Occipital lobe (tissue), 2 donors: ENCODE measurements around the gene SLX9. TPM values are rescaled to one million over a fixed set of nuclear protein-coding genes. Genes with fewer than 3 reads are reported as not detected.
A peak's percentile ranks its signal among the peaks of the same experiment; 100 is the strongest.

Source experiments
- DNase-seq: peaks from one replicate; lab custom pipeline; 2025; lab: John Stamatoyannopoulos, UW
- total RNA-seq: library from RNA; depleted of rRNA; stranded (reverse); fragments of >200 nt; gene quantifications from one replicate; pipeline ENCODE4 v1.2.3, GENCODE V29; 2014

SLX9 gene, protein sequence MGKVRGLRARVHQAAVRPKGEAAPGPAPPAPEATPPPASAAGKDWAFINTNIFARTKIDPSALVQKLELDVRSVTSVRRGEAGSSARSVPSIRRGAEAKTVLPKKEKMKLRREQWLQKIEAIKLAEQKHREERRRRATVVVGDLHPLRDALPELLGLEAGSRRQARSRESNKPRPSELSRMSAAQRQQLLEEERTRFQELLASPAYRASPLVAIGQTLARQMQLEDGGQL
- total RNA-seq = 6.1 TPM

DNA sequence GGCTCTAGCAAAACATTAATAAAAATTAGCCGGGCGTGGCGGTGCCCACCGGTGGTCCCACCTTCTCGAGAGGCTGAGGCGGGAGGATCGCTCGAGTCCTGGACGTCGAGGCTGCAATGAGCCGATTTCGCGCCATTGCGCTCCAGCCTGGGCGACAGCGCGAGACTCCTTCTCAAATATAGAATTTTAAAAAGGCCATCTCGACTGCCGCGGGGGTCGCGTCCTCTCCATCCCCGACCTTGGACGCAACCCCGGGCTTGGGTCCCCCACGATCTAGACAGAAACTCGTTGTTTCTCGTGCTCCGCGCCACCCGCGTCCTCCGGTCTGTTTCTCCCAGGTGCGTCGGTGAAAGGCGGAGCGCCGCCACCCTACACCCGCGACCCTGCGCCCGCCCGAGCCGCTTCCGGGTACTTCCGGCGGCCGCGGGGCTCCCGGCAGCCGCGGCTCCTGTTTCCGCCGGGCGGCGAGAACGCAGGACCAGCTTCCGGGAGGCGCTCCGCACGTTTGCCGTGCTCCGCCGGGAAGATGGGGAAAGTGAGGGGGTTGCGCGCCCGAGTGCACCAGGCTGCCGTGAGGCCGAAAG, at the start of gene SLX9:
TSS of gene SLX9 (plus strand) at position 498 of the 584 bp plus-strand sequence. CDS start at position 527, 29 bp downstream.
- DNase-seq = peak; percentile 53

DNA sequence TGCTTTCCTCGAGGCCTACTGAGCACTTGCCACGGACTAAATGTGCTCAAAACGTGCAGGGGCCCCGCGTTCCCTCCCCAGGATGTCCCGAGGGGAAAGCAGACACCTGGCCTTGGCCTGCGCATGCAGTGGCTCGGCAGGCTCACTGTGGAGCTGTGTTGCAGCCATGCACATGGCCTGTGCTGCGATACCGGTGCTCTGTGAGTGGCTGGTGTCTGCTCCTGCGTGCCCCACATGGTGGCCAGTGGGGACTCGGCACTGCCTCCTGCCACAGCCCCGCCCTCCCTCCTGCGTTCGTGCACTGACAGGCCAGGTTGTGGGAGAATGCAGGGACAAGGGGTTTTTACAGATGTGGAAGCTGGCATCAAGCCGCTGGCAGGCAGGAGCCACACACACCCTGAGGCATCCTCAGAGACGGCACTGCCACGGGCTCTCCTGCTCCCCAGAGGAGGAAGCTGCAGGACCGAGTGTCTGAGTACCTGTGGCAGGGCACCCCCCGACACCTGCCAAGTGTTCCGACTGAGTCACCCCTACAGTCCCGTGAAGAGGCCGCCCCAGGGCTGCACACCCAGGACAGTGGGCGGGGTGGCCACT, 49.4 kb upstream of the SLX9 start:
- DNase-seq = no peak

DNA sequence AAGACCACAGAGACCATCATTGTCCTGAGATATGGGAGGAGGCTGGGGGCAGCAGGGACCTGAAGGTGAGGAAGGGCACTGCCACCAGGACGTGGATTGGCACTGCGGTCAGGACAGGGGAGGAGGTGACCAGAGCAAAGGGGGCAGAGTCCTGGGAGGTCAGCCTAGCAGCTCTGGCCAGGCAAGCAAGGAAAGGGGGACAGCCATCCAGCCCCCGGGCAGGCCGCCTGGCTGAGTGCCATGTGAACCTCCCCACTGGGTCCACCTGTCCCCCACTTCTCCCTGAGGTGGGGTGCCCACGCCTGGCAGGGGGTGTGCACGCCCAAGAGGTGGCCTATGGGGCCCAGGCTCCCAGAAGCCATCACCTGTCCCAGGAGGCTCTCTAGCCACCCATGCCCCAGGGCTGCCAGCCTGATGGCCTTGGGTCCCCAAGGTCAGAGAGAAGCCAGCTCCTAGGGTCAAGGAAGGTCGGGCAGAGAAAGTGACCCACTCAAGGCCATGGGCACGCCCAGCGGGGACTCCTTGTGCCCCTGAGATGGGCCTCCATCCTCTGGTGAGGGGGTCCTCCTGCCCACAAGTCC, 48.8 kb upstream of the SLX9 start:
- no peak for DNase-seq

DNA sequence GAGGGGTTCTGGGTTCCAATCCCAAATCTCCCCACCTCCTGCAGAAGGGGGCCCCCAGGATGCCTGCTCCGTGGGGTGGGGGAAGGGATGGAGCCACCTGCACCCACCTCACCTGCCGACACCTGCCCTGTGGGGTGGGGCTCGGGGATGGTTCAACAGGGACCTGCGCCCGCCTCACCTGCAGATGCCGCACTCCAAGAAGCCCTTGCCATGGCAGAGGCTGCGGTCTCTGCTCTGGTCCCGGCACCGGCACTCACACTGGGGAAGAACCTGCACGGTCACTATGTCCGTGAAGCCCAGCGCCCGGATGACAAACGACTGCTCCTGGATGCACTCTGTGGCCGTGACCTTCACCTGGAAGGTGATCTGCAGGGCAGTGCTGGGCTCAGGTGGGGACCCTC, 48.2 kb upstream of the SLX9 start:
- no peak for DNase-seq

DNA sequence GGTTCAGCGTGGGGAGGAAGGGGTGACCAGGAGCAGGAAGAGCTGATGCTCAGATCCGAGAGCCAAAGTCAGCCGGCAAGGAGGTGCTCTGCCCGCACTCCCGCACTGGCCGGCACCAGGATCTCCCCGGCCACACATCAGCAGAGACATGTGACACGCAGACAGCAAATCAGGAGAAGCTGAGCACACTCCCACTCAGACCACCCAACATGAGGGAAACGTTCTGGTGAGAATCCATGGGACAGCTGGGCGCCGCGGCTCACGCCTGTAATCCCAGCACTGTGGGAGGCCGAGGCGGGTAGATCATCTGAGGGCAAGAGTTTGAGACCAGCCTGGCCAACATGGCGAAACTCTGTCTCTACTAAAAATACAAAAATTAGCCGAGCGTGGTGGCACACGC, 47.7 kb upstream of the SLX9 start:
- DNase-seq = no peak

DNA sequence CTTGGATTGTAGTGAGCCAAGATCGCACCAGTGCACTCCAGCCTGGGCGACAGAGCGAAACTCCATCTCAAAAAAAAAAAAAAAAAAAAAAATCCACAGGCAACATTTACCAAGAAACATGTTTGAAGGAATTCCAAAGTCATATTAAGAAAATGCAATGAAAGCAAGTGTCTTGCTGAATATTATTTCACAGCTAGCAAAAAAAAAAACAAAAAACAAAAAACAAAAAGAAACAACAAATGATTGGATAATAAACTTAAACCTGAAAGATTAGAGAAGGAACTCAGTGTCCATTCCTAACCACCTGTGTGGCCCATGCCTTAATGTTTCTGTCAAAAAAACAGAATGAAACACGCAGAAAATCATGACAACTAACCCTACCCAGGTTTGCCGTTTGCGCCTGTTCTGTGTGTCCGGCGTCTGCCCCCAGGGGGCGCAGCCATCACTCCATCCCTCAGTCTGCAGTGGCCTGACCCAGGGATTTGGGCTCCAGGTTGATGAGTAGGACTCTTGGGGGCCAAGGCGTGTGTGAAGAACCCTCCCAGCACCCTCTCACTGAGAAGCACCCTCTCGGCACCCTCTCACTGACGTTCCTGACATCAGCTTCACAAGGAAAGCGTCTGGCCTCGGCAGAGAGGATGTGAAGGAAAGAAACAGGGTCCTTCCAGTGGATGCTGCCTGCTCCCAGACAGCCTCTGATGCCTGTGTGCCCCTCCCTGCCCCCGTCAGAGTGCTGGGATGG, 47.1 kb upstream of the SLX9 start:
- no peak for DNase-seq

DNA sequence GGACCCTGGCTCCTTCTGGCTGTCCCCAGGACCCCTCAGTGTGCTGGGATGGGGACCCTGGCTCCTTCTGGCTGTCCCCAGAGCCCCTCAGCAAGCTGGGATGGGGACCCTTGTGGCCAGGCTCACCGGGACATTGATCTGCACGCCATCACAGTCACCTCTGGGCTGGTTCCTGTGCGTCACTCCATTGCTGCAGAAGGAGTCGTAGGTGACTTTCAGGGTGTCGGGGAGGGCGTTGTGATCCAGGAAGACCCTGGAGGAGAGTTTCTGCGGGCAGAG, 46.6 kb upstream of the SLX9 start:
- DNase-seq = no peak

DNA sequence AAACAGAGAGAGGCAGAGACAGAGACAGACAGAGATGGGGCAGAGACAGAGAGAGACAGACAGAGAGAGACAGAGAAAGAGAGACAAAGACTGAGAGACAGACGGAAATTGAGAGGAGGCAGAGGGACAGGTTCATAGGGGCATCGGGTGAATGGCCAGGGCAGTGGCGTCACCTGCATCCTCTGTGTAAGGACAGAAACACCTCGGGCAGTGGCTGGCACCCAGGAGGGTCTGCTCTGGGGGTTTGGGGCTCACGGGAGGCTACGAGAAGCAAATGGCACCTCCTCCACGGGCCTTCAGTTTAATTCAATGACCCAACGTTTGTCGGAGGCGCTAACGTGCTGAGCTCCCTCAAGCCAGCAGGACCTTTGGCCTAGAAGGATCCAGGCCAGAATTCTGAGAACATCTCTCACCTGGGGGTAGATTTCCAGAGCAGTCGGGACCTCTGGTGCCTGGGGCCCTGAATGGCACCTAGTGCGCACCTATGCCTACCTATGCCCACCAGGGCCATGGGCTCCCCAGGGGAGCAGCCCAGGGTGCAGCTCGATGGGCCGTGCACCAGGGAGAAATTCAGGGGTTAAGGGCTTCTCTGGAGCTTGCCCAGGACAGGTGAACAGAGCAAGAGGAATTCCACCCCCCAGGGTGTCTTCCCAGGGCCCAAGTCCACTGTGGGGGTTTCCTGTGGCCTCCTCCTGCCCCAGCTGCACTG, 45.7 kb upstream of the SLX9 start:
- DNase-seq = no peak

DNA sequence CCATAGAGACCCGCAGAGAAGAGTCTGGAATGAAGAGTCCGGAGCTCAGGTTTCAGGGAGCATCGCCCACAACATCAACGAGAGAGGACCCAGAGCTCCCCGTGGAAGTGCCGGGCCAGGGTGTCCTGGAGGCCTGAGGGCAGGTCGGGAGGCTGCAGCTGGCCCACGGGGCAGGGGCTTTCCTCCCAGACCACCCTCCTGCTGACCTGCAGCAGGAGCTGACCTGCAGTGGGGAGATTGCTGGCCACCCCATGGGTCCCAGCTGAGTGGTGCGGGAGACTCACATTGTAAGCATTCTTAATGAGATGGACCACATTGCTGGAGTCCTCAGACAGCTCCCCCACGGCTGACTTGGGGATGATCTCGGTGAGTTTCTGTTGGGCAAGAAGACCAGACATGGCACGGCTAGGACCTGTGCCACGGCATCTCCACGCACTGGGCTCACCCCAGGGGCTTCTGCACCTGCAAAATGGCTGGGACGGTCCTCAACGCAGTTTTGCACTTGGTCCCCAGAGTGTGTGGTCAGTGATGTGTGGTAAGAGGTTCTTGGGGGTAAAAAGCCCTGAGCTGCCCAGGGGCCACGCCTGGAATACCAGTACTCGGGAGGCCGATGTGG, 45.0 kb upstream of the SLX9 start:
- DNase-seq = no peak

DNA sequence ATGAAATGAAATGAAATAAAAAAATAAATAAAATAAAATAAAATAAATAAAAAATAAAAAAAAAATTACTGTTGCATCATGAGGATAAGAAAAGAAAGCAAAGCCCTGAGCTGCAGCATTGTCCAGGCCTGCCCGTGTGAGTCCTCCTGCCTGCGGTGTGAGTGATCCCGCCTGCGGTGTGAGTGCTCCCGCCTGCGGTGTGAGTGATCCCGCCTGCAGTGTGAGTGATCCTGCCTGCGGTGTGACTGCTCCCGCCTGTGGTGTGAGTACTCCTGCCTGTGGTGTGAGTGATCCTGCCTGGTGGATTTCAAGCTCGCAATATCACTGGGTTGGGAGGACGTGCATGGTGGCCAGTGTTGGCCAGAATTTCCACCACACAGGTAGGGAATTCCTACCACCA, 44.0 kb upstream of the SLX9 start:
- no peak for DNase-seq

DNA sequence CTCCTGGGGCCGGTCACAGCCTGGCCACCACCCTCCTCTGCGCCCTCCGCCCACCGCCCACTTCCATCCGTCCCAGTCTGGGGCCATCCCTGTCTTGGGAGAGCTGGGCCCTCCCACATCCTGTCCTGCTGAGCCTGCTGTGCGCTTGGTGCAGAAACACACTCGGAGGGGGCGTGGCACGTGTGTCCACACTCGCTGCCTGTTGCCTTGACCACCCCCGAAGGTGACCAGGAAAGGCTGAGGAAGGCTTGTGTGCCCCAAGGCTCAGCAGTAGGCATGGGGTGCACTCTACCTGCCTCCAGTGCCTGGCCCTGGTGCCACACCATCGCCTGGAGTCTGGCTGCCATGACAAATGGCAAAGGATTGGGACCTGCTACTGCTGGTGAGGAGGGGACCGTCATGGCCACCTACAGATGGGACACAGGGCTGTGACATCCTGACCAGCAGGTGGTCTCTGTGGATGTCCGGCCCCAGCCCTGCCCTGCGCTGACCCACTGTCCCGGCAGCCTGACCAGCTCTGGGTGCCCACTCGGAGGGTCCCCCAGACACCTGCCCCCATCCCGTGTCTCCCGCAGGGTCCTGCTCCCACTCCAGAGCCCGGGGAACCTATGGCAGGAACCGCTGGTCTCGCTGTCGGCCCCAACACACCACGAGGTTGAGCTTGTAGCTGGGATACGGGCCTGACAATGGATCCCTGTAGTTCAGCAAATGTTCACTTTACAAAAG, 43.1 kb upstream of the SLX9 start:
- no peak for DNase-seq

DNA sequence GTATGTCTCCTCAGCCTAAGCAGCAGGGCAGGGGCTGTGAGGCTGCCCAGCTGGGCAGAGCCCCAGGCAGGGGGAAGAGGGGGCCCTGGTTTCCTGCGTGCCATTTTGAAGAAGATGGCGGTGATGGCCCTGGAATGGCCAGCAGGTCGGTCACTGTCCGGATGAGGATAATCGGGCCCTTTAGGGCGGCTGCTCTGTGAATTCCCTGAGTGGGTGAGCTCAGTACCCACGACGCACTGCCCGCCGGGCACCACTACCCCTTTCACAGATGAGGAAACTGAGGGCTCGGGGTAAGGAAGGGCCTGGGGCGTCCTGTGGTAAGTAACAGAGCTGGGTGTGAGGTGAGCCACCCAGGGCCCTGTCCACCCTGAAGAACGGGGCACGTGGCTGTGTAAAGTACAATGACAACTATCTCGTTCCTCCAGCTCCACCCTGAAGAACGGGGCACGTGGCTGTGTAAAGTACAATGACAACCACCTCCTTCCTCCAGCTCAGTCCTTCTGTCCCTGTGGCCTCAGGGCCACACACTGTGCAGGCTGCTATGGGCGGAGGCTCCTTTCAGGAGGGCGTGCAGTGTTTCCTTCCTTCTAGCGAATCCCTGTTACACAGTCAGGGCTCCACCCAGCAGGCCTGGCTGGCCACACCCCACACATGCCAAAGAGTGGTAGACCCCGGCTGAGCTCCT, 42.4 kb upstream of the SLX9 start:
- no peak for DNase-seq

DNA sequence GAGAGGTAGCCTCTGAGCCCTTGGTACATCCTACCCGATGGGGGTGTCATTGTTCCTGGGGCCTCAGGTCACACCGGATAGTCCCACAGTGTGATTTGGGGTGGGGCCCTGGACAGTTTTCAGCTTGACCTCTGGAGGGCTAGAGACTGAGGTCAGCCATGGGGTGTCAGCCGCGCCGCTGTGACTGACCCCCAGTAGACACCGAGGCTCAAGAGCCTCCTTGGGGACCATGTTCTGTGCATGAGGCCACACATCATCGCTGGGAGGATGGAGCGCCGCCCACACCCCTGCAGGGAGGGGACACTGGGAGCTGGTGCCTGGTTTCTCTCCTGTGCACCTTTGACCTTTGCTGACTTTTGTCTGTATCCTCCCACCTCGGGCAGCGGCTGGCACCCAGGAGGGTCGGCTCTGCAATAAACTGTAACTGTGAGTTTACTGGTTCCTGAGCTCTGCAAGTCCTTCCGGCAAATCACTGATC, 41.8 kb upstream of the SLX9 start:
- no peak for DNase-seq

DNA sequence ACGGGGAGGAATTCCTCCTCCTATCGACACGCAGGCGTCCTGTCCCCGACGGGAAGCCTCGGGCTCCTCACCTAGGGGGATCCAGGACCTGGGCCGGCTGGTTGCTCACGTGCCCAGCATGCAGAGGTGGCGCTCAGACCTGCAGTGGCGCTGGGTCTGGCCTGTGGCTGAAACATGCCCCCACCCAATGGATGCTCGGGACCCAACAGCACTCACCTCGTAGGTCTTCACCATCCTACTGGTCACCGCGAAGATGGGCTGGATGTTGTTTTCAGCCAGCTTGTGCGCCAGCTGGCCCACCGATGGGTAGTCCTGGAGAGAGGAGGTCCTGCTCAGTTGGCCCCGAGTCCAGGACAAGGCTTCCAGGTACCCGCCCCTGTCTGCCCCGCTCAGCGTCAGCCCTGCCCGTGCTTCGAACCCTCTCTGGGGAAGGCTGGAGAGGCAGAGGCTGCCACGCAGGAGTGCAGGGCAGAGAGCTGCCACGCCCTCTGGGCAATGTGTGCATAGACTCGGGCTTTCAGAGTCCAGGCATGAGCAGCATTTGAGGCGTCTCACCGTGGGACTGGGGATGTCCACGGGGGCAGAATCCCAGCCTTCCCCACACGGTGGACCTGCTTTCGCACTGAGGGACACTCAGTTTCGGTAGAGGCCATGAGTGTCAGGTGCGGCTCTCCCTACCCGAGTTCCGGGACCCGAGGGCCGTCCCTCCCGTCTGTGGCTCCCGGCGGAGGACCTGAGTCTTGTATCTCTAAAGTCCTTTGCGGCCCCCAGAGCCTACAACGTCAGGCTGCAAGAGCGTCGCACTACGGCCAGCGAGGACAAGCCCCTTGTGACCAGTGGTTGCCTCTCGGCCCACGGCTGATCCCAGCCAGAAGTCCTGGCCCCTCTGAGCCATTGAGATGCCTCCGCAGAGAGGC, 40.7 kb upstream of the SLX9 start:
- DNase-seq = no peak

DNA sequence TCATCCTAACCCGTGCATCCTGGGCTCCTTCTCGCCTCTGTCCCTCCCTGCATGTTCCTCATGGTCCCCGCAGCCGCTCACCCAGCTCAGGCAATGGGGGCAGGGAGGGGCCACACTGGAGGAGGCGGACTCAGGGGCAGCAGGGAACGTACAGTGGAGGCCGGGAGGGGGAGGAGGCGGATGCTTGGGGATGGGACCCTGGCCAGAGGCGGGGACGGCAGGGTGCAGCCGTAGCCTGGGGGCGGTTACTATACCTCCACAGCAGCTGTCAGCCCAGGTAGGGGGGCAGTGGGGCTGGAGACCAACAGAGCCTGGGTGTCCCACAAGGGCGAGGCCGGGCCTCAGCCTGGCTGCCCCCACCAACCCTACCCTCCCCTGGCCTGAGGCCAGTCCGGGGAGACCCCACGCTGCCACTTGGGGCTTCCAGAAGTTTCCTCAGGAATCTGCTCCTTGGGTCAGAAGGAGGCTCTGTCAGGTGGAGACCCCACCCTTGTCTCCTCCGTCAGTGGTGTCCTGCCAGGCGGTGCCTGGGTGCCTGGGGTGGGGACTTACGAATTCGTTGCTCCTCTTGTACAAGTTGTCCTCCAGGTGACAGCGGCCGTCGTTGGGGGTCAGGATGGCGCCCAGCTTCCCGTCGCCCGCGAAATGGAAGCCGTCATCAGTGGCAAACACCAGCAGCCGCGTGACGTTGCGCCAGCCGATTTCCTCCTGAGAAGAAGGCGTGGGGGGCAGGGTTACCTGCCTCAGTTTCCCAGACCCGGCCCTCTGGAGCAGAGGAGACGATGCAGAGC, 39.9 kb upstream of the SLX9 start:
- DNase-seq = no peak

DNA sequence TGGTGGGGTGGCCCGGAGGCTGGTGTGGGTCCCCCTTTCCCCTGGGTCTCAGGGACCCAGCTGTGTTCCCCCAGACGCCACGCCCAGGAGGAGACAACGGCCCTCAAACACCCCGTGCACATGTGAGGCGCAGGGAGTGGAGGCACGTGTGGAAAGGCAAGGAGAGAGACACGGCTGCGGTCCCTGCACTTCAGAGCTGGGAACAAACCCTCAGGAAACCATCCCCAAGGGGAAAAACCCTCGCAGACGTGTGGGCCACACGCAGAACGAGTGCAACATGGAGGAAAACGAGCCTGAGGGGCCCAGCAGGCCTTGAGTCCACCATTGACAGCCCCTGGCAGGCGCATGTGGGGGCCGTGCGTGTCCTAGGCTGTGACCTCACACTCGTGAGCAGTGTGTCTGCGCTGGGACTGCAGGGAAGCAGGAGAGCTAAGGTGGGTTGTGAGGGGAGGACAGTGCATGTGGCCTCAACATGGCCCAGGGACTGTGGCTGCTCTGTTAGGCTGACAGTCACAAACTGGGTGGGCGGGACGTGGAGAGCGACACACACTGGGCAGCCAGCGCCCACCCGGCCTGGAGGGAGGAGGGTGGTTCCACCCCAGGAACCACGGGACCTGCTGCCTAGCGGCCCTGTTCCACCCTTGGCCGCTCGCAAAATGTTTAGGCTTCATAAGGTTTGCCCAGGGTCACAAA, 39.1 kb upstream of the SLX9 start:
- DNase-seq = no peak

DNA sequence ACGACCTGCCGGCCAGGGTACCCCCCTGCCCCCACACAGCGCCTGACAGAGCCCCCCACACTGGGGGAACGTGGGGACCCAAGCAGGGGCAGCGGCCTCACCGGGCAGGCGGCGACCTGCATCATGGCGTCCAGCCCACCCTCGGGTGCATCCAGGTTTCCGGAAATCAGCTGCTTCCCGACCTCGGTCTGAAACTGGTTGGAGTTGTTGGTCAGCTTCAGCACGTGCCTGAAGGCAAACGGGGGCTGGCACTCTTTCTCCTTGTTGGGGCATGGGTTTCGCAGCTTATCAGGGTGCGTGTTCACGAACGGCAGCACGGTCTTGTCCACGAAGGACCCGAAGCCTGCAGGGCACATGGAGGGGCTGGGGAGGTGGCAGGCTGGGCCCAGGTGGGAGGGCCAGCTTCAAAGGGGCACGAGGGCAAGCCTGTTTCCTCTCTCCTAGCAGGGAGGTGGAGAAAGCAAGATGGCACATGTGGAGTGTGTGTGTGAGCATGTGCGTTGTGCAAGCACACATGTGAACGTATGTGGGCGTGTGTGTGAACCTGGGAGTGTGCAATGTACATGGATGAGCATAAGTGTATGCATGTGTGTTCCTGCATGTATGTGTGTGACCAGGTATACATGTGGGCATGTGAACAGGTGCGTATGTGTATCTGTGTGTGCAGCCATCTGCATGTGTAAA, 38.3 kb upstream of the SLX9 start:
- DNase-seq = no peak
